ENCODE results near the gene C17orf50.

The C17orf50 gene

DNA sequence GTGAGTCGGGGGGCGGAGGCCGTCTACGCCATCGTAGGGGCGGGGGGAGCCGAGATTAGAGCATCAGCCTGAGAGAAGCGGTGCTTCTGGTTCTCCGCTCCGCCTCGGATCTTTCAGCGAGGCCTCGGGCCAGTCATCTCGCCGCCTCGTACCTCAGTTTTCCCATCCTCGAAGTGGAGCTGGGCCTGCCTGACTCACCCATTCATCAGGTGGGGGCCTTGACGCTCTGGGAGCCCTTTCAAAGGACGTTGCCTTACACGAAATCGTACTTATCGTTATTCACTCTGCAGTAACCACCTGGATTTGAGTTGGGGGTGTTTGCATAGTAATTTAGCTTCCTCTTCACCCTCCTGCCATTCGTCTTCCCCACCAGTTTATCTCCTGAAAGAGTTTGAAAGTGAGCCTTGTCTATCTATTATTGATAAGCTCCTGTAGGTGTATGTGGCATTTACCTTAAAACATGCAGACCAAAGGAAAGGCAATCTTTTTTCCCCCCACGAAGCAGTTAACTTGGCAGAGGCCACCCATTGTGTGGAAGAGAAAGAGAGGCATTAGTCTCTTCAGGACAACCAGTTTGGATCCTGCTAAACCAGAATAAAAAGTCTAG lies 49.3 kb downstream of the C17orf50 start:
- H3K4me3 ChIP-seq (ENCODE audit: low read depth, low read length) = peak overlapping the region; percentile 90
- no peak for DNase-seq (ENCODE audit: low read depth)
- TF ChIP-seq, protein P1, sequence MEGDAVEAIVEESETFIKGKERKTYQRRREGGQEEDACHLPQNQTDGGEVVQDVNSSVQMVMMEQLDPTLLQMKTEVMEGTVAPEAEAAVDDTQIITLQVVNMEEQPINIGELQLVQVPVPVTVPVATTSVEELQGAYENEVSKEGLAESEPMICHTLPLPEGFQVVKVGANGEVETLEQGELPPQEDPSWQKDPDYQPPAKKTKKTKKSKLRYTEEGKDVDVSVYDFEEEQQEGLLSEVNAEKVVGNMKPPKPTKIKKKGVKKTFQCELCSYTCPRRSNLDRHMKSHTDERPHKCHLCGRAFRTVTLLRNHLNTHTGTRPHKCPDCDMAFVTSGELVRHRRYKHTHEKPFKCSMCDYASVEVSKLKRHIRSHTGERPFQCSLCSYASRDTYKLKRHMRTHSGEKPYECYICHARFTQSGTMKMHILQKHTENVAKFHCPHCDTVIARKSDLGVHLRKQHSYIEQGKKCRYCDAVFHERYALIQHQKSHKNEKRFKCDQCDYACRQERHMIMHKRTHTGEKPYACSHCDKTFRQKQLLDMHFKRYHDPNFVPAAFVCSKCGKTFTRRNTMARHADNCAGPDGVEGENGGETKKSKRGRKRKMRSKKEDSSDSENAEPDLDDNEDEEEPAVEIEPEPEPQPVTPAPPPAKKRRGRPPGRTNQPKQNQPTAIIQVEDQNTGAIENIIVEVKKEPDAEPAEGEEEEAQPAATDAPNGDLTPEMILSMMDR (IDR thresholded peaks at IDR 0.05; ENCODE audit: insufficient read depth, low read depth, low read length, missing control alignments) = no peak

DNA sequence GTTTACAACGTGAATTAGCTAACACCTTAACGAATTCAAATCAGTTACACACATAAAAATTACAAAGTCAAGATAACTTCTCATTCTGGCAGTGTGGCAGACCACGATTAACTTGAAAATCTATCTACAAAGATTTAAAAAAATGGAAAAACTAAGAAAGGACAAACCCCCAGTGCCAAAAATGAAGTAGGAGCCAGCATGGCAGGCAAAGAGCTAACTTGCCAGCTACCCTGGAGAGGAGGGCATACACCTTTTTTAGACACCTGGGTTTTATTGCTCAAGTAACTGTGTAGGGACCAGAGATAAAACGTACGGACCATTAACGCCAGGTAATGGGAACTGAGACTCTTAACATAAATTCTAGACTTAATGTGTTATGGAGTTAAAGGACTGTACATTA lies 51.1 kb downstream of the C17orf50 start:
- H3K4me3 ChIP-seq (ENCODE audit: low read depth, low read length) = no peak overlapping the region
- TF ChIP-seq, protein P1 (IDR thresholded peaks at IDR 0.05; ENCODE audit: insufficient read depth, low read depth, low read length, missing control alignments) = no peak
- no peak for DNase-seq (ENCODE audit: low read depth)

DNA sequence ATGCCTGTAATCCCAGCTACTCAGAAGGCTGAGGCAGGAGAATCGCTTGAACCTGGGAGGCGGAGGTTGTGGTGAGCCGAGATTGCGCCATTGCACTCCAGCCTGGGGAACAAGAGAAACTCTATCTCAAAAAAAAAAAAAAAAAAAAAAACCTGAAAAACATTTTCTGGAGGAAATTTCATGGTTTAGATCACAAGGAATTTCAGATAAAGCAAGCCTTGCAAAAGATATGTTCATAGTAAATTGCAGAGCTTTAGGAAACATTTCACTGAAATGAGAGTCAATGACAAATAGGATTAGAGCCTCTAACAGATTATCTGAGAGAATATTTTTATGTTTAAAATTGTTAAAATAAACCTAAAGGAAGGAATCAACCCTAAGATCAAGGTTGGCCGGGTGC lies 51.8 kb downstream of the C17orf50 start:
- no peak for DNase-seq (ENCODE audit: low read depth)
- TF ChIP-seq, protein P1 (IDR thresholded peaks at IDR 0.05; ENCODE audit: insufficient read depth, low read depth, low read length, missing control alignments) = no peak
- no peak overlapping the region for H3K4me3 ChIP-seq (ENCODE audit: low read depth, low read length)

Measured in GM12865 (cell line).